HepG2 (cell line): ENCODE measurements around the gene MRGPRE. TPM values are rescaled to one million over a fixed set of nuclear protein-coding genes. Genes with fewer than 3 reads are reported as not detected.

Experiments used
- ATAC-seq: fragments of 200-7000 bp; cut with Tn5 transposase; 3 replicates; pipeline ENCODE4 v1.9.1; 2020; ENCODE audit warnings: mild to moderate bottlenecking, moderate library complexity
- BruUV-seq: library from RNA; stranded (reverse); fragments of 400-500 nt; replicated peaks from 2 replicates; lab custom pipeline; 2021; lab: Mats Ljungman, UMichigan
- CTCF ChIA-PET: fragments of 300-600 bp; formaldehyde crosslinking; extraction: SDS; loops from one replicate; lab custom pipeline; 2021; ENCODE audit warnings: low total read pairs, inconsistent platforms, low intra/inter-chr PET ratio; lab: Yijun Ruan, JAX
- POLR2A ChIA-PET: fragments of 350-600 bp; sonication (Branson Sonifier 250); formaldehyde crosslinking; loops from one replicate; lab custom pipeline; 2020; ENCODE audit warnings: antibody characterized with exemption, inconsistent platforms; lab: Yijun Ruan, JAX
- DNase-seq: peaks from one replicate; pipeline ENCODE4 v3.0.0-alpha.2; 2015; ENCODE audit warnings: low spot score
- FAIRE-seq: peaks from 3 replicates; lab custom pipeline; 2011; peaks lifted over from hg19 to GRCh38; lab: Jason Lieb, UNC
- H2AFZ ChIP-seq: one replicate; pipeline ENCODE4 v1.6.1; 2011; ENCODE audit warnings: low read length, inconsistent platforms
- H3K27ac ChIP-seq: fragments of 300-600 bp; 3 replicates; pipeline ENCODE4 v1.8.0; 2011; ENCODE audit warnings: mixed run types, mild to moderate bottlenecking, mixed read lengths, low read length, inconsistent platforms; ENCODE audit not compliant: insufficient read depth; ENCODE audit errors: extremely low read length
- H3K27me3 ChIP-seq, 2 experiments: fragments of 200-600 bp in 1 of 2; 2 replicates in 1 of 2; 3 replicates in 1 of 2; pipeline versions ENCODE4 v1.6.0 to v1.8.0; 2011; ENCODE audit warnings: low read length in 2 of 2, mild to moderate bottlenecking in 2 of 2, moderate library complexity in 2 of 2, inconsistent platforms in 1 of 2; ENCODE audit not compliant: insufficient read depth in 2 of 2, control insufficient read depth in 1 of 2
- H3K36me3 ChIP-seq, 2 experiments: fragments of 200-600 bp in 1 of 2; replicated peaks in 1 of 2; 2 replicates in 1 of 2; 3 replicates in 1 of 2; pipeline versions ENCODE4 v1.5.1 to v1.8.0; 2011; ENCODE audit warnings: low read length in 2 of 2, inconsistent platforms in 1 of 2; ENCODE audit not compliant: insufficient read depth in 2 of 2, control insufficient read depth in 1 of 2
- H3K4me1 ChIP-seq: 2 replicates; pipeline ENCODE4 v1.5.1; 2012; ENCODE audit warnings: low read length, inconsistent platforms; ENCODE audit not compliant: insufficient read depth
- H3K4me2 ChIP-seq: 2 replicates; pipeline ENCODE4 v1.6.0; 2011; ENCODE audit warnings: low read depth, low read length, inconsistent platforms
- H3K4me3 ChIP-seq, 3 experiments: fragments of 200-600 bp in 1 of 3; sonication (generic), shearing (Covaris generic) in 1 of 3; replicated peaks in 1 of 3; 2 replicates each; pipeline ENCODE4 v1.5.1; 2011 to 2016; ENCODE audit warnings: low read length in 3 of 3, inconsistent platforms in 2 of 3, low read depth in 2 of 3, mild to moderate bottlenecking in 2 of 3, control low read depth in 1 of 3, mixed read lengths in 1 of 3; ENCODE audit not compliant: insufficient read depth in 1 of 3
- H3K79me2 ChIP-seq: one replicate; pipeline ENCODE4 v1.6.1; 2011; ENCODE audit warnings: low read length, inconsistent platforms; ENCODE audit not compliant: insufficient read depth
- H3K9ac ChIP-seq: 2 replicates; pipeline ENCODE4 v1.6.0; 2011; ENCODE audit warnings: mild to moderate bottlenecking, low read depth, low read length, inconsistent platforms; ENCODE audit not compliant: insufficient read depth
- H3K9me3 ChIP-seq: 2 replicates; pipeline ENCODE4 v1.5.1; 2012; ENCODE audit warnings: mild to moderate bottlenecking, low read length
- H4K20me1 ChIP-seq: 2 replicates; pipeline ENCODE4 v1.6.0; 2011; ENCODE audit warnings: inconsistent platforms, mild to moderate bottlenecking, low read length, moderate library complexity; ENCODE audit not compliant: insufficient read depth
- GRHL1 ChIP-seq: sonication (generic); formaldehyde crosslinking; conservative IDR thresholded peaks from 2 replicates; pipeline ENCODE4 v1.8.0; 2022; ENCODE audit warnings: missing genetic modification reagents
- KAT2B ChIP-seq: fragments of 150-350 bp; IDR thresholded peaks from 2 replicates; pipeline ENCODE4 v1.6.1; 2014; ENCODE audit warnings: low read depth, low read length, borderline replicate concordance
- LBX2 ChIP-seq: sonication (generic); formaldehyde crosslinking; IDR thresholded peaks from 2 replicates; pipeline ENCODE4 v1.5.0; 2020; ENCODE audit warnings: missing genetic modification reagents, mild to moderate bottlenecking, borderline replicate concordance
- WGBS: methylation state at CpG from one replicate; pipeline ENCODE4 v1.1.6; 2017; ENCODE audit warnings: low lambda C conversion rate; 5-methylcytosine and 5-hydroxymethylcytosine counted together
- in situ Hi-C: cut with HindIII; loops from 2 replicates; pipeline ENCODE4 v1.10.0; 2017; ENCODE audit warnings: low pct_unique_long_range_greater_than_20kb; ENCODE audit not compliant: extremely low pct_ligation_motif_present
- intact Hi-C: fragments of 100-400 bp; cut with micrococcal nuclease; formaldehyde crosslinking; loops from one replicate; pipeline ENCODE4 v1.10.0; 2022; ENCODE audit not compliant: unreplicated experiment
- polyA plus RNA-seq, 8 experiments: library from polyadenylated mRNA; depleted of rRNA in 3 of 8; stranded (reverse) in 7 of 8; unstranded in 1 of 8; fragments of >200 nt; fragmentation: Illumina TruSeq in 4 of 8; extraction: Trizol in 4 of 8; gene quantifications; 2 replicates each; pipeline versions ENCODE4 v1.2.1 to v1.2.3, GENCODE V29; 2011 to 2016; ENCODE audit warnings: low read depth in 4 of 8, missing spikeins in 1 of 8, mixed read lengths in 1 of 8; ENCODE audit not compliant: insufficient read depth in 1 of 8
- total RNA-seq, 5 experiments: library from RNA; depleted of rRNA; stranded (reverse); fragments of >200 nt; fragmentation: Illumina TruSeq; extraction: Trizol; gene quantifications; 2 replicates each; pipeline ENCODE4 v1.2.3, GENCODE V29; 2016; ENCODE audit warnings: low read depth in 1 of 5

The MRGPRE gene
- total and polyA plus RNA-seq, 2 of the 13 experiments (the other 11 are each of a cell fraction or from before 2014, with no cell fraction given) = not detected

GRCh38 chr11:3196161-3197043, 35.8 kb downstream of the MRGPRE start:
- Histone ChIP-seq H3K79me2 (no peaks in the 10 kb centered on the region), H3K27ac (no peak overlapping the region), H4K20me1 (0 out of 2 replicates have a peak, but pooled peaks cover 7% of the 10 kb centered on the region), H3K27me3 (peaks cover 26 to 83% of the 10 kb centered on the region in 2 experiments), H3K4me2 (no peak overlapping the region), H3K4me1 (no peaks in the 10 kb centered on the region), H3K9ac (no peak overlapping the region), H3K4me3 (no peak overlapping the region), H3K36me3 (no peaks in the 10 kb centered on the region), H3K9me3 (no peaks in the 10 kb centered on the region), H2AFZ (no peak overlapping the region)
- DNase-seq (no peak), ATAC-seq (no peak; the same call in 2 of the 3 replicates), FAIRE-seq (no peak)
- 2% methylated on average over 7 of the region's 23 CpGs for WGBS
- no TSS peak for BruUV-seq
- in situ Hi-C loops (no loop called here), intact Hi-C loops (no loop called here)
- POLR2A ChIA-PET = no interaction called here
- TF ChIP-seq LBX2 (CRISPR knock-in tag) (no peak), GRHL1 (CRISPR knock-in tag) (no peak), KAT2B (no peak)
- CTCF ChIA-PET = no interaction called here
